Left ventricle myocardium inferior (tissue), 1 donor: ENCODE data around the gene MT1F. TPM values are rescaled to one million over a fixed set of nuclear protein-coding genes. Genes with fewer than 3 reads are reported as not detected.

ENCODE experiments used
- DNase-seq: peaks from one replicate; pipeline ENCODE4 v3.0.0-alpha.2; 2020
- H3K27ac ChIP-seq: fragments of 200-600 bp; replicated peaks from 2 replicates; pipeline ENCODE4 v1.8.0; 2021
- H3K27me3 ChIP-seq: fragments of 200-600 bp; 2 replicates; pipeline ENCODE4 v1.8.0; 2021; ENCODE audit warnings: low read depth
- H3K36me3 ChIP-seq: fragments of 200-600 bp; 2 replicates; pipeline ENCODE4 v1.8.0; 2021
- H3K4me1 ChIP-seq: fragments of 200-600 bp; 2 replicates; pipeline ENCODE4 v1.8.0; 2021
- H3K4me3 ChIP-seq: fragments of 200-600 bp; 2 replicates; pipeline ENCODE4 v1.8.0; 2021; ENCODE audit warnings: mild to moderate bottlenecking, moderate library complexity
- H3K9me3 ChIP-seq: fragments of 200-600 bp; replicated peaks from 2 replicates; pipeline ENCODE4 v1.8.0; 2021
- intact Hi-C: fragments of 100-400 bp; cut with micrococcal nuclease; formaldehyde crosslinking; loops from one replicate; pipeline ENCODE4 v1.11.0; 2022
- total RNA-seq: library from RNA; stranded (reverse); fragmentation: NEBNext Ultra II Directional; extraction: Animal tissue kit (Norgen Biotek cat#: 25700); gene quantifications from one replicate; pipeline ENCODE4 v1.2.1, GENCODE V29; 2021
- TF ChIP-seq, protein P1 (sequence below): fragments of 200-600 bp; IDR thresholded peaks from 2 replicates; pipeline ENCODE4 v1.8.0; 2021; ENCODE audit warnings: antibody characterized with exemption, mild to moderate bottlenecking, borderline replicate concordance
- donor health status: DM: no; HTN: yes; CAD: no; lungs with severe emphysema.

Gene MT1F
- total RNA-seq, 1 donor from 2014 or later, result 0.85 TPM

DNA sequence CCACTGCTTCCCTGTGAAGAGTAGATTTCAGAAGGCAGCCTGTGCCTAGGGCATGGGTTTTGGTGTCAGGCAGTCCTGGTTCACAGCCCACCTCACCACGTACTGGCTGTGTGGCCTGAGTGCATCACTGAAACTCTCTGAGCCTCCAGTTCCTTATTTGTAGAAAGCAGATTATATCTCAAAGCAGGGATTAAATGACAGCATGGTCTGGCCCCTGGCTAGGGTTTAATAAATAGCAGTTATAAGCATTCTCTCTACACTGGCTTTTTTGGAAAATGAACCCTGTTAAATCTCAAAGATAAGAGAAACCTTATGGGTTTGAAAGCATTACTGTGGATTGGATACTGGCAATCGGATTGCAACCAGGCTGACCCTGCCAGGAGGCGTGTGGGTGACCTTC is 28.2 kb upstream of the MT1F start:
- Histone ChIP-seq H3K4me1 (peaks cover 46% of the 10 kb centered on the region), H3K27me3 (peaks cover 10% of the 10 kb centered on the region), H3K27ac (no peak overlapping the region), H3K36me3 (no peaks in the 10 kb centered on the region), H3K9me3 (no peaks in the 10 kb centered on the region), H3K4me3 (no peak overlapping the region)
- no peak for DNase-seq
- intact Hi-C loops, result no loop called here
- TF ChIP-seq, protein P1, sequence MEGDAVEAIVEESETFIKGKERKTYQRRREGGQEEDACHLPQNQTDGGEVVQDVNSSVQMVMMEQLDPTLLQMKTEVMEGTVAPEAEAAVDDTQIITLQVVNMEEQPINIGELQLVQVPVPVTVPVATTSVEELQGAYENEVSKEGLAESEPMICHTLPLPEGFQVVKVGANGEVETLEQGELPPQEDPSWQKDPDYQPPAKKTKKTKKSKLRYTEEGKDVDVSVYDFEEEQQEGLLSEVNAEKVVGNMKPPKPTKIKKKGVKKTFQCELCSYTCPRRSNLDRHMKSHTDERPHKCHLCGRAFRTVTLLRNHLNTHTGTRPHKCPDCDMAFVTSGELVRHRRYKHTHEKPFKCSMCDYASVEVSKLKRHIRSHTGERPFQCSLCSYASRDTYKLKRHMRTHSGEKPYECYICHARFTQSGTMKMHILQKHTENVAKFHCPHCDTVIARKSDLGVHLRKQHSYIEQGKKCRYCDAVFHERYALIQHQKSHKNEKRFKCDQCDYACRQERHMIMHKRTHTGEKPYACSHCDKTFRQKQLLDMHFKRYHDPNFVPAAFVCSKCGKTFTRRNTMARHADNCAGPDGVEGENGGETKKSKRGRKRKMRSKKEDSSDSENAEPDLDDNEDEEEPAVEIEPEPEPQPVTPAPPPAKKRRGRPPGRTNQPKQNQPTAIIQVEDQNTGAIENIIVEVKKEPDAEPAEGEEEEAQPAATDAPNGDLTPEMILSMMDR, result no peak

DNA sequence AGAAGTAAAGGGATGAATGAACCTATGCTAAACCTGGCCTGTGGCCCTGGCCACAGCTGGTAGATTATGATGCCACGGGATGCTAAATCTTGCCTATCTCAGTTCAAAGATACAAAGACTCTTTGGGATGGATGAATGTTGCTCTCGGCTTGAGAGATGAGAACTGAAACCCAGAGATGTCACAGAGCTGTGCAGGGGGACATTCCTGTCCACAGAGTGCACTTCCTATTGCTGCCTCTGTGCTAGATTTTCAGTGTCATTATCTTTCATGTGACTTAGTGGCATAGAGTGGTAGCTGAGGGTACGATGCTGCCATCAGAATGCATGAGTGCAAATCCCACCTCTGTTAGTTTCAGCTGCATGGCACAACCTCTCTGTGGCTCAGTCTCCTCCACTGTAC is 27.6 kb upstream of the MT1F start:
- no peak for DNase-seq

GRCh38 chr16:56631197-56631596 is 26.6 kb upstream of the MT1F start:
- peak overlapping the region; percentile 84 for H3K27ac ChIP-seq
- peaks cover 40% of the 10 kb centered on the region for H3K4me1 ChIP-seq
- intact Hi-C loops, result no loop called here
- peaks cover 27% of the 10 kb centered on the region for H3K27me3 ChIP-seq
- TF ChIP-seq, protein P1, result no peak
- peak overlapping the region; percentile 69 for H3K4me3 ChIP-seq
- no peaks in the 10 kb centered on the region for H3K9me3 ChIP-seq
- H3K36me3 ChIP-seq, result no peaks in the 10 kb centered on the region
- DNase-seq, result no peak

More for the DNA sequence above, 27.6 kb upstream of the MT1F start:
- Histone ChIP-seq H3K36me3 (no peaks in the 10 kb centered on the region), H3K4me3 (no peak overlapping the region), H3K9me3 (no peaks in the 10 kb centered on the region), H3K27ac (no peak overlapping the region), H3K4me1 (peaks cover 43% of the 10 kb centered on the region), H3K27me3 (peaks cover 17% of the 10 kb centered on the region)
- intact Hi-C loops, result no loop called here
- TF ChIP-seq, protein P1, result no peak

- peaks cover 34% of the 10 kb centered on the region for H3K4me1 ChIP-seq
- peaks cover 33% of the 10 kb centered on the region for H3K27me3 ChIP-seq
- no peaks in the 10 kb centered on the region for H3K9me3 ChIP-seq
- H3K36me3 ChIP-seq, result no peaks in the 10 kb centered on the region
- intact Hi-C loops, result no loop called here
- no peak for DNase-seq
- H3K27ac ChIP-seq, result peak overlapping the region; percentile 84
- TF ChIP-seq, protein P1, result no peak
- H3K4me3 ChIP-seq, result peak overlapping the region; percentile 69
Observed at GRCh38 chr16:56631832-56632155, 26.0 kb upstream of the MT1F start.

DNA sequence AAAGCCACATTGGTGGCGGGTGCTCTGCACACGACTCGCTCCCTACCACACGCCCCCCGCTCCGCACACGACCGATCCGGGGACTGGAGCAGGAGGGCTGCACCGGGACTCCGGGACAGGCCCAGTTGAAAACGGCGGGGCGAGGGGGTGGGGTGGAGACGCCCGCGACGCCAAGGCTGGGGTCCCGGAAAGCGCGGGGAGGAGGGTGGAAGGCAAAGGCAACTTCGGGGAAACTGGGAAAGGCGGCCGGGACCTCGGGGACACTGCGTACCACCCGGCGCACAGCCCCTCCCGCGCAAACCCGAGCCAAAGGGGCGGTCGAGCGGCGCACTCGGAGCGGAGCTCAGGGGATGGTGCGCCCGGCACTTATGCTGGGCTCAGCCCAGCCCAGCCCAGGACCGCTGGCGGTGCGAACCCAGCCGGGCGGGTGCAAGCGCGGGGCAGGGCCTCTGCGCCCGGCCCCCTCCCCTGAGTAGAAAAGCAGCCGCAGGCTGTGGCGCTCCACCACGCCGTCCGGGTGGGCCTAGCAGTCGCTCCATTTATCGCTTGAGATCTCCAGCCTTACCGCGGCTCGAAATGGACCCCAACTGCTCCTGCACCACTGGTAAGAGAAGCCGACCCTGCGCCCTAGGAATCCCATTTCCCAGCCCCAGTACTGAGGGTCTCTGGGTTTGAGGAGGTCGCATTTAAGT is 25.5 kb upstream of the MT1F start, which contains the start of gene MT1M:
Gene MT1M (plus strand): TSS at position 504 of the 692 bp plus-strand sequence. CDS start 73 bp downstream, at position 577.
- Histone ChIP-seq H3K27ac (peak within 1 kb of the TSS; percentile 84), H3K9me3 (no peaks in the 10 kb centered on the region), H3K4me3 (peak within 1 kb of the TSS; percentile 69), H3K4me1 (peaks cover 29% of the 10 kb centered on the region), H3K36me3 (no peaks in the 10 kb centered on the region), H3K27me3 (peaks cover 36% of the 10 kb centered on the region)
- TF ChIP-seq, protein P1, result no peak
- DNase-seq, result peak; percentile 72
- intact Hi-C loops, result no loop called here
